Vagina (tissue), 2 donors: ENCODE results near the gene ERGIC1. TPM values are rescaled to one million over a fixed set of nuclear protein-coding genes. Genes with fewer than 3 reads are reported as not detected.

ENCODE experiments used
- DNase-seq, 2 donors: peaks; one replicate each; pipeline ENCODE4 v3.0.0-alpha.2; 2017; ENCODE audit errors: extremely low spot score in 2 of 2
- H3K27ac ChIP-seq: fragments of 200-600 bp; sonication (generic); one replicate; pipeline ENCODE4 v1.5.1; 2019
- H3K27me3 ChIP-seq: fragments of 200-600 bp; sonication (generic); one replicate; pipeline ENCODE4 v1.5.1; 2019
- H3K36me3 ChIP-seq, 2 donors: fragments of 200-600 bp; sonication (generic); one replicate each; pipeline ENCODE4 v1.5.1; 2017 to 2019
- H3K4me1 ChIP-seq: fragments of 200-600 bp; sonication (generic); one replicate; pipeline ENCODE4 v1.5.1; 2019
- H3K4me3 ChIP-seq, 2 donors: fragments of 200-600 bp; sonication (generic); 1 replicate in 1 of 2; 2 replicates in 1 of 2; pipeline ENCODE4 v1.5.1; 2016 to 2019
- H3K9me3 ChIP-seq: fragments of 200-600 bp; sonication (generic); one replicate; pipeline ENCODE4 v1.5.1; 2019
- POLR2A ChIP-seq, 2 donors: fragments of 450-650 bp; IDR thresholded peaks; one replicate each; pipeline ENCODE4 v1.6.1; 2017; ENCODE audit warnings: antibody characterized with exemption in 2 of 2, mild to moderate bottlenecking in 2 of 2, moderate library complexity in 2 of 2
- POLR2AphosphoS5 ChIP-seq, 2 donors: sonication (generic); formaldehyde crosslinking; IDR thresholded peaks; one replicate each; pipeline ENCODE4 v1.9.0; 2017; ENCODE audit warnings: antibody characterized with exemption in 2 of 2, mild to moderate bottlenecking in 2 of 2, low read depth in 1 of 2; ENCODE audit not compliant: insufficient read depth in 1 of 2
- intact Hi-C: fragments of 100-400 bp; cut with DNase I; formaldehyde crosslinking; loops from one replicate; pipeline ENCODE4 v1.15.1; 2023
- total RNA-seq: library from RNA; depleted of rRNA; stranded (reverse); fragments of >200 nt; gene quantifications from one replicate; pipeline ENCODE4 v1.2.3, GENCODE V29; 2016
- TF ChIP-seq, protein P1 (sequence below), 3 experiments: fragments of 450-650 bp in 2 of 3; fragments of 200-600 bp in 1 of 3; sonication (generic) in 1 of 3; IDR thresholded peaks; one replicate each; pipeline ENCODE4 v1.5.1; 2017 to 2019; ENCODE audit warnings: antibody characterized with exemption in 3 of 3, mild to moderate bottlenecking in 2 of 3, moderate library complexity in 2 of 3

The ERGIC1 gene
- total RNA-seq, 1 donor from 2014 or later: 97.2 TPM

DNA sequence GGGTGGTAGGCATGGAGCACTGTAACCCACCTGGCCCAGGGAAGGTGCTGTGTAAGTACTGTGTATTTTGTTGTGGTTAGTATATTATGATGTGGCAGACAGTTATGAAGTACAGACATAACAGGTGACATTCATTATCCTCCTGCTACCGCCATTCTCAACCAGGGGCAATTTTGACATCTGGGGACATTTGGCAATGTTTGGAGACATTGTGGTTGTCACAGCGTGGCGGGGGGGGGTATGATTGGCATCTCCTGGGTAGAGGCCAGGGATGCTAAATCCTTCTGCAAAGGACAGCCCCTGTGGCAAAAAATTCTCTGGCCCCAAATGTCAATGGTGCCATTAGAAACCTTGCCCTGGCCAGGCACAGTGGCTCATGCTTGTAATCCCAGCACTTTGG lies 115.4 kb downstream of the ERGIC1 start:
- TF ChIP-seq POLR2AphosphoS5 (IDR thresholded peaks at IDR 0.05; ENCODE audit: insufficient read depth in 1 of 2, low read depth in 1 of 2) (no peak), POLR2A (IDR thresholded peaks at IDR 0.05) (no peak)
- TF ChIP-seq, protein P1, sequence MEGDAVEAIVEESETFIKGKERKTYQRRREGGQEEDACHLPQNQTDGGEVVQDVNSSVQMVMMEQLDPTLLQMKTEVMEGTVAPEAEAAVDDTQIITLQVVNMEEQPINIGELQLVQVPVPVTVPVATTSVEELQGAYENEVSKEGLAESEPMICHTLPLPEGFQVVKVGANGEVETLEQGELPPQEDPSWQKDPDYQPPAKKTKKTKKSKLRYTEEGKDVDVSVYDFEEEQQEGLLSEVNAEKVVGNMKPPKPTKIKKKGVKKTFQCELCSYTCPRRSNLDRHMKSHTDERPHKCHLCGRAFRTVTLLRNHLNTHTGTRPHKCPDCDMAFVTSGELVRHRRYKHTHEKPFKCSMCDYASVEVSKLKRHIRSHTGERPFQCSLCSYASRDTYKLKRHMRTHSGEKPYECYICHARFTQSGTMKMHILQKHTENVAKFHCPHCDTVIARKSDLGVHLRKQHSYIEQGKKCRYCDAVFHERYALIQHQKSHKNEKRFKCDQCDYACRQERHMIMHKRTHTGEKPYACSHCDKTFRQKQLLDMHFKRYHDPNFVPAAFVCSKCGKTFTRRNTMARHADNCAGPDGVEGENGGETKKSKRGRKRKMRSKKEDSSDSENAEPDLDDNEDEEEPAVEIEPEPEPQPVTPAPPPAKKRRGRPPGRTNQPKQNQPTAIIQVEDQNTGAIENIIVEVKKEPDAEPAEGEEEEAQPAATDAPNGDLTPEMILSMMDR (IDR thresholded peaks at IDR 0.05): no peak
- H3K4me1 ChIP-seq: peaks cover 4% of the 10 kb centered on the region
- DNase-seq: no peak
- peaks cover 0 to 24% of the 10 kb centered on the region in 2 donors for H3K36me3 ChIP-seq
- no peak overlapping the region for H3K27ac ChIP-seq
- no peak overlapping the region for H3K4me3 ChIP-seq
- H3K27me3 ChIP-seq: no peaks in the 10 kb centered on the region
- intact Hi-C loops: no loop called here
- no peaks in the 10 kb centered on the region for H3K9me3 ChIP-seq

DNA sequence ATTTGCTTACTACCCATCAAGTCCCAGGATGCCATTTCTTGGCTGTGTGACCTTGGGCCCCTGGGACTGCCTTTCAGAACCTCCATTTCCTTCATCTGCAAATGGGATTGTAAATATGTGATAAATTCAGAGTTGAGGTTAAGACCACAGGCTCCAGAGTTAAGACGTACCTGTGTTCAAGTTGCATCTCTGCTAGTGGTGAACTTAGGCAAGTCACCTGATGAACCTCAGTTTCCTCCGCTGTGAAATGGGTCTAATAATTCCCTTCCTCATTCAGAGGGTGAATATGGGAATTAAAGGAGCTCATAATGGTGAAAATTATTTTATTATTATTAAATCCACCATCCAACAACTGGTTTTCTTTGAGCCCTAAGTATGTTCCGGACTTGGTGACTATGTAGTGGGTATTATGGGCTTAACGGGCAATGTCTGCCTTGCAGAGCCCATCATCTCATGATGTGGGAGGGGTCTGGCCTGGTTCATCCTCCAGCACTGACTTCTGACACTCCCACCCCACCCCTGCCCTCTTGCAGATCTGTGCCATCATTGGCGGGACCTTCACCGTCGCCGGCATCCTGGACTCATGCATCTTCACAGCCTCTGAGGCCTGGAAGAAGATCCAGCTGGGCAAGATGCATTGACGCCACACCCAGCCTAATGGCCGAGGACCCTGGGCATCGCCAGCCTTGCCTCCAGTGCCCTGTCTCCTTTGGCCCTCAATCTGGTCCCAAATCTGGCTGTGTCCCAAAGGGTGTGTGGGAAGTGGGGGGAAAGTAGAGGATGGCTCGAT lies 116.3 kb downstream of the ERGIC1 start:
- DNase-seq: no peak
- intact Hi-C loops: no loop called here

DNA sequence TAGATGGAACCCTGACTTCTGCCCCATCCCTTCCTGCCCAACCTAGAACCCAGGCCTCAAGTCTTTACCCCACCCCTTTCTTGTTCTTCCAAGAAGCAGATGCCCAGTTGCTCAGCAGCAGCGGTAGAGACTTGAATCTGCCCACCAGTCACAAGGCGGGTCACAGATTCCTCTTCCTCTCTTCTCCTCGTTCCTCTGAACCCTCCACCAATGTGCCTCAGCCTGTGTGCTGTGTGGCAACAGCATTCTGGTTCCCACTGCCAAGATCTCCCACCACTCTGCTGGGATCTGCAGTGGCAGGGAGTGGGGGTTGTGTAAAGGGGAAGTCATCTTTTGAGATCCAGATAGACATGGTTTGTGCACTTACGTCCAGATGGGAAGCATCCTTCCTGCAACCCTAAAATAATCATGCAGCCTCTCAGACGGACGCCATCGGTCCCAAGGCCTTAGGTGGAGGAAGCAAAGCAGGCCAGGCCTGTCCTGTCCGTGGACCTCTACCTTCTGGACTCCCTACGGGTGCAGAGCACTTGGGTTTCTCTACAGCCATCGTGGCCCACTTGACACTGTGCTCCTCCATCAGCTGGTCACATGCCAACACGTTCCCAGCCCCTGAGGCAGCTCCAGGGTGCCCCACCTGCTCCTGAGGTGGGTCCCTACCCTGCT lies 117.5 kb downstream of the ERGIC1 start:
- peaks cover 0 to 14% of the 10 kb centered on the region in 2 donors for H3K36me3 ChIP-seq
- peaks cover 4% of the 10 kb centered on the region for H3K4me1 ChIP-seq
- no peak overlapping the region for H3K27ac ChIP-seq
- no peak for DNase-seq
- no peak overlapping the region for H3K4me3 ChIP-seq
- intact Hi-C loops: no loop called here
- no peaks in the 10 kb centered on the region for H3K9me3 ChIP-seq
- no peaks in the 10 kb centered on the region for H3K27me3 ChIP-seq
- TF ChIP-seq POLR2AphosphoS5 (IDR thresholded peaks at IDR 0.05; ENCODE audit: insufficient read depth in 1 of 2, low read depth in 1 of 2): peak in 1 of 2 donors; percentile 31
- TF ChIP-seq, protein P1 (IDR thresholded peaks at IDR 0.05): no peak

More for the DNA sequence above, 116.3 kb downstream of the ERGIC1 start:
- Histone ChIP-seq H3K4me1 (peaks cover 4% of the 10 kb centered on the region), H3K27me3 (no peaks in the 10 kb centered on the region), H3K27ac (no peak overlapping the region), H3K4me3 (no peak overlapping the region), H3K9me3 (no peaks in the 10 kb centered on the region), H3K36me3 (peaks cover 0 to 24% of the 10 kb centered on the region in 2 donors)
- TF ChIP-seq POLR2A (IDR thresholded peaks at IDR 0.05) (no peak), POLR2AphosphoS5 (IDR thresholded peaks at IDR 0.05; ENCODE audit: insufficient read depth in 1 of 2, low read depth in 1 of 2) (no peak)
- TF ChIP-seq, protein P1 (IDR thresholded peaks at IDR 0.05): no peak

DNA sequence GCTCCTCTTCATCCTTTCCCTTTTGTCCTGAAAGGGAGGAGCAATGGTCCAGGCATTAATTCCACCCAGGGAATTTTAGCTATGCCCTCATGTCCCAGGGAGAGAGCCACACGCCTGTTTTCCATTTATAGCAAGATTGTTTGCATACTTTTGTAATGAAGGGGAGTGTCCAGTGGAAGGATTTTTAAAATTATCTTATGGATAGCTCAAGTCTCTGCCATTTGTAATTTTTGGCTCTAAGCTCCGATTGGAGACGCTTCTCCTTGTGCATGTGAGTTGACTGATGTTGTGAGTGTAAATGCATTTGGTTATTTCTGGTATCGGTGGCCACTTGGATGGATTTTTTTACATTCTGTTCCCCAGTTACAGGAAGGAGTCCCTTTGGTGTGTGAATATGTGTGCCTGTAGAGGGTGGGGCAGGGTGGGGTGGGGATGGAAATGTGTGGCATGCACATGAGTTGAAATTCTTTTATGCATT lies 118.0 kb downstream of the ERGIC1 start:
- no peak overlapping the region for H3K27ac ChIP-seq
- peaks cover 0 to 13% of the 10 kb centered on the region in 2 donors for H3K36me3 ChIP-seq
- no peaks in the 10 kb centered on the region for H3K9me3 ChIP-seq
- no peak overlapping the region for H3K4me3 ChIP-seq
- peaks cover 4% of the 10 kb centered on the region for H3K4me1 ChIP-seq
- H3K27me3 ChIP-seq: no peaks in the 10 kb centered on the region
- intact Hi-C loops: no loop called here
- DNase-seq: no peak
- TF ChIP-seq POLR2AphosphoS5 (IDR thresholded peaks at IDR 0.05; ENCODE audit: insufficient read depth in 1 of 2, low read depth in 1 of 2): no peak
- no peak for TF ChIP-seq POLR2A (IDR thresholded peaks at IDR 0.05)
- TF ChIP-seq, protein P1 (IDR thresholded peaks at IDR 0.05): no peak
